ENCODE measurements around the gene TDRD1.

DNA sequence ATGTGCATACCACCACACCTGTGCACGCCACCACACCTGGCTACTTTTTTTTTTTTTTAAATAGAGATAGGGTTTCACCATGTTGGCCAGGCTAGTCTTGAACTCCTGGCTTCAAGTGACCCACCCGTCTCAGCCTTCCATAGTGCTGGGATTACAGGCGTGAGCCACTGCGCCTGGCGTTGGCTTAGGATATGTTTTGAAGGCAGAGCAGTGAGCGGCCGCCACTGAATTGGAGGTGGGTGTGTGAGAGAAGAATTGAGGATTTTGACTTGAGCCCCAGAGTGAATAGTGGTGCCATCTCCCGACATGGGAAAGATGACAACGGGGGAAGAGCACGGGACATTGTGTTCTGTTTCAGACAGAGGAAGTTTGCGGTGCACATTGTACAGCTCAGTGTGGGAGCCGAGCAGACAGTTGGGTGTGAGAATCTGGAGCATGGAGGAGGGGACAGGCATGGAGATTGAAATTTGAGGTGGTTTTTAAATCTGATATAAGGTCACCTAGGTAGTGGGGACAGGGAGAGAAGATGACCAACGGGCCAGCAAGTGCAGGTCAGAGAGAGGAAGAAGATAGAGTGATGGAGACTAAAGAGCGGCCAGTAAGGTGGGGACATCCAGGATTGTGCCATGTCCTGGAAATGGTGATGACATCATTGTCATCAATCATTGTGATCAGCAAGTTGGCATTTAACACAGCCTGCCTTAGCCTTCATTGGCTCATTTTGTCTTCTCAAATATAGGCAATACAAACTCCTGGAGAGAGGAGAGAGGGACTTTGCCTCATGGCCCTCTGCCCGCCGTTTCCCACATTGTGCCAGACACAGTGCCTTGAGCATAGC lies 95.7 kb downstream of the TDRD1 start:
- TF ChIP-seq EP300 (IDR thresholded peaks at IDR 0.05) (no peak), CTCF (IDR thresholded peaks at IDR 0.05) (no peak)

Measured in suprapubic skin (tissue), 3 donors.